OCI-LY1 (cell line): Measurements from ENCODE around the gene MLPH.

ENCODE experiments used
- CTCF ChIP-seq: fragments of 200-600 bp; sonication (generic), shearing (Covaris generic); IDR thresholded peaks from 2 replicates; pipeline ENCODE4 v1.5.1; 2017; ENCODE audit warnings: mild to moderate bottlenecking, antibody characterized with exemption, low read length, moderate library complexity, mixed read lengths
- EZH2 ChIP-seq: fragments of 200-600 bp; sonication (generic), shearing (Covaris generic); IDR thresholded peaks from 2 replicates; pipeline ENCODE4 v1.8.0; 2017; ENCODE audit warnings: borderline replicate concordance, mixed run types, mild to moderate bottlenecking, antibody characterized with exemption, low read length, moderate library complexity, mixed read lengths

- TF ChIP-seq CTCF: no peak; the same call in 1 of the 2 replicates
- no peak for TF ChIP-seq EZH2
Measured at GRCh38 chr2:237475704-237476141, 11.3 kb upstream of the MLPH start.
